ENCODE results near the gene LPAR1.

DNA sequence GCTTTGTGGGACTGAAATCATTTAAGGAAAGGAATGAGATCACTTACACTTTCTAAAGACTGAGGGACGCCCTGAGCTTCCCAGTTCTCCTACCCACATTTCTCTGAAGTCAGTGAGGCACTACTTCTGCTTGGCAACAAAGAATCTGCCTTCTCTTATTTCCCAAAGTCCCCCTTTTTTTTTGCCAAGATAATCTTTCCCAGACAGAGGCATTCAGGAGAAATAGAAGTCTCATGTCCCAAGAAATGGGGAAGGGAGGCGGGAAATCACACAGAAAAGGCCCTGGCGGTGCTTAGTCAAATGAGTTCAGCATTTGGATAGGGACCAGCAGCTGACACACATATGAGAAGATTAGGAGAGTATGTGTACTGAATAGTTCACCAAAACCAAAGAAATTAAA lies 210.0 kb downstream of the LPAR1 start:
- TF ChIP-seq, protein P1, sequence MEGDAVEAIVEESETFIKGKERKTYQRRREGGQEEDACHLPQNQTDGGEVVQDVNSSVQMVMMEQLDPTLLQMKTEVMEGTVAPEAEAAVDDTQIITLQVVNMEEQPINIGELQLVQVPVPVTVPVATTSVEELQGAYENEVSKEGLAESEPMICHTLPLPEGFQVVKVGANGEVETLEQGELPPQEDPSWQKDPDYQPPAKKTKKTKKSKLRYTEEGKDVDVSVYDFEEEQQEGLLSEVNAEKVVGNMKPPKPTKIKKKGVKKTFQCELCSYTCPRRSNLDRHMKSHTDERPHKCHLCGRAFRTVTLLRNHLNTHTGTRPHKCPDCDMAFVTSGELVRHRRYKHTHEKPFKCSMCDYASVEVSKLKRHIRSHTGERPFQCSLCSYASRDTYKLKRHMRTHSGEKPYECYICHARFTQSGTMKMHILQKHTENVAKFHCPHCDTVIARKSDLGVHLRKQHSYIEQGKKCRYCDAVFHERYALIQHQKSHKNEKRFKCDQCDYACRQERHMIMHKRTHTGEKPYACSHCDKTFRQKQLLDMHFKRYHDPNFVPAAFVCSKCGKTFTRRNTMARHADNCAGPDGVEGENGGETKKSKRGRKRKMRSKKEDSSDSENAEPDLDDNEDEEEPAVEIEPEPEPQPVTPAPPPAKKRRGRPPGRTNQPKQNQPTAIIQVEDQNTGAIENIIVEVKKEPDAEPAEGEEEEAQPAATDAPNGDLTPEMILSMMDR (conservative IDR thresholded peaks at IDR 0.05; ENCODE audit: low read length) = no peak
- no peak for TF ChIP-seq EZH2phosphoT487 (IDR thresholded peaks at IDR 0.05; ENCODE audit: borderline replicate concordance)
